Activated T-helper 2 cell treated with anti-CD3 and anti-CD28 coated beads, Interferon-gamma antibody, Interleukin-2, Interleukin-4, amounts not matched to agents 10 μg/mL and 5 μg/mL and 100 μg/mL, durations not matched to agents 14 hours and 24 hours and 36 hours (primary cell): ENCODE results near the gene SGMS1. TPM values are rescaled to one million over a fixed set of nuclear protein-coding genes. Genes with fewer than 3 reads are reported as not detected.
A peak's percentile ranks its signal among the peaks of the same experiment; 100 is the strongest.
"Not testable (repeated sequence)": the region's sequence is repeated elsewhere in the genome, so short reads cannot be mapped to it uniquely, and the experiment has no call there.

Source experiments
- DNase-seq: peaks from one replicate; pipeline ENCODE4 v3.0.0; 2021; ENCODE audit warnings: low spot score
- H3K27ac Mint-ChIP-seq: one replicate; pipeline ENCODE4 v1.8.0; 2021; ENCODE audit warnings: mixed read lengths
- H3K27me3 Mint-ChIP-seq: one replicate; pipeline ENCODE4 v1.8.0; 2021; ENCODE audit warnings: low read depth, mixed read lengths
- H3K36me3 Mint-ChIP-seq: one replicate; pipeline ENCODE4 v1.8.0; 2021; ENCODE audit warnings: low read depth, mixed read lengths
- H3K4me1 Mint-ChIP-seq: one replicate; pipeline ENCODE4 v1.8.0; 2021; ENCODE audit warnings: low read depth, mixed read lengths
- H3K4me3 Mint-ChIP-seq: one replicate; pipeline ENCODE4 v1.8.0; 2021; ENCODE audit warnings: low read depth, mild to moderate bottlenecking, moderate library complexity, mixed read lengths
- H3K9me3 Mint-ChIP-seq: one replicate; pipeline ENCODE4 v1.8.0; 2021; ENCODE audit warnings: mixed read lengths
- intact Hi-C: fragments of 100-400 bp; cut with micrococcal nuclease; formaldehyde crosslinking; loops from one replicate; pipeline ENCODE4 v1.15.1; 2023
- total RNA-seq: library from RNA; stranded (reverse); gene quantifications from 2 replicates; pipeline ENCODE4 v1.2.3, GENCODE V29; 2022

Gene SGMS1
- total RNA-seq, 1 donor from 2014 or later = 10.7 TPM

- no peak for DNase-seq
- H3K9me3 Mint-ChIP-seq = peaks cover 4% of the 10 kb centered on the region
- H3K27ac Mint-ChIP-seq = peak overlapping the region; percentile 10
- no peaks in the 10 kb centered on the region for H3K27me3 Mint-ChIP-seq
- H3K4me1 Mint-ChIP-seq = peaks cover 65% of the 10 kb centered on the region
- intact Hi-C loops = no loop called here
- H3K36me3 Mint-ChIP-seq = peaks cover 3% of the 10 kb centered on the region
- no peak overlapping the region for H3K4me3 Mint-ChIP-seq
Observed at GRCh38 chr10:50541317-50541716, 82.4 kb downstream of the SGMS1 start.

- peaks cover 4% of the 10 kb centered on the region for H3K9me3 Mint-ChIP-seq
- H3K27me3 Mint-ChIP-seq = no peaks in the 10 kb centered on the region
- peak overlapping the region; percentile 83 for H3K27ac Mint-ChIP-seq
- peaks cover 3% of the 10 kb centered on the region for H3K36me3 Mint-ChIP-seq
- intact Hi-C loops = loop anchor here (1.0 kb wide), 1 partner anchor 85 kb away; no protein-coding TSS in a partner anchor
- peak overlapping the region; percentile 9 for H3K4me3 Mint-ChIP-seq
- H3K4me1 Mint-ChIP-seq = peaks cover 69% of the 10 kb centered on the region
- no peak for DNase-seq
Observed at GRCh38 chr10:50540826-50541122, 83.0 kb downstream of the SGMS1 start.

- DNase-seq = no peak
Observed at GRCh38 chr10:50540069-50540825, 83.5 kb downstream of the SGMS1 start.

GRCh38 chr10:50538555-50539398 is 85.0 kb downstream of the SGMS1 start:
- peaks cover 4% of the 10 kb centered on the region for H3K9me3 Mint-ChIP-seq
- DNase-seq = no peak
- H3K27me3 Mint-ChIP-seq = no peaks in the 10 kb centered on the region
- peak overlapping the region; percentile 75 for H3K27ac Mint-ChIP-seq
- peaks cover 3% of the 10 kb centered on the region for H3K36me3 Mint-ChIP-seq
- no peak overlapping the region for H3K4me3 Mint-ChIP-seq
- peaks cover 65% of the 10 kb centered on the region for H3K4me1 Mint-ChIP-seq
- intact Hi-C loops = loop anchor here (1.0 kb wide), 7 partner anchors 11 to 141 kb away; no protein-coding TSS in a partner anchor

More at GRCh38 chr10:50540069-50540825, 83.5 kb downstream of the SGMS1 start:
- peak overlapping the region; percentile 9 for H3K4me3 Mint-ChIP-seq
- peaks cover 4% of the 10 kb centered on the region for H3K9me3 Mint-ChIP-seq
- H3K27ac Mint-ChIP-seq = peak overlapping the region; percentile 83
- peaks cover 3% of the 10 kb centered on the region for H3K36me3 Mint-ChIP-seq
- intact Hi-C loops = loop anchor here (1.0 kb wide), 1 partner anchor 85 kb away; no protein-coding TSS in a partner anchor
- no peaks in the 10 kb centered on the region for H3K27me3 Mint-ChIP-seq
- peaks cover 72% of the 10 kb centered on the region for H3K4me1 Mint-ChIP-seq

GRCh38 chr10:50536617-50537240 is 87.0 kb downstream of the SGMS1 start:
- no peak overlapping the region for H3K4me3 Mint-ChIP-seq
- peaks cover 3% of the 10 kb centered on the region for H3K36me3 Mint-ChIP-seq
- no peak overlapping the region for H3K27ac Mint-ChIP-seq
- intact Hi-C loops = no loop called here
- H3K9me3 Mint-ChIP-seq = peaks cover 4% of the 10 kb centered on the region
- H3K4me1 Mint-ChIP-seq = peaks cover 53% of the 10 kb centered on the region
- H3K27me3 Mint-ChIP-seq = no peaks in the 10 kb centered on the region
- DNase-seq = no peak

- DNase-seq = not testable (repeated sequence)
Observed at GRCh38 chr10:50534748-50535376, 88.9 kb downstream of the SGMS1 start.

GRCh38 chr10:50533296-50533695 is 90.5 kb downstream of the SGMS1 start:
- Mint-ChIP-seq H3K4me1 (peaks cover 24% of the 10 kb centered on the region), H3K4me3 (no peak overlapping the region), H3K27me3 (no peaks in the 10 kb centered on the region), H3K9me3 (no peaks in the 10 kb centered on the region), H3K36me3 (no peaks in the 10 kb centered on the region), H3K27ac (no peak overlapping the region)
- intact Hi-C loops = no loop called here
- DNase-seq = no peak

More at GRCh38 chr10:50534748-50535376, 88.9 kb downstream of the SGMS1 start:
- intact Hi-C loops, H3K27me3 Mint-ChIP-seq, H3K9me3 Mint-ChIP-seq, H3K27ac Mint-ChIP-seq, H3K36me3 Mint-ChIP-seq, H3K4me3 Mint-ChIP-seq: not testable (repeated sequence)
- peaks cover 37% of the 10 kb centered on the region for H3K4me1 Mint-ChIP-seq

GRCh38 chr10:50531388-50532077 is 92.2 kb downstream of the SGMS1 start:
- no peak for DNase-seq
- Mint-ChIP-seq H3K9me3 (no peaks in the 10 kb centered on the region), H3K4me3 (no peak overlapping the region), H3K4me1 (peaks cover 20% of the 10 kb centered on the region), H3K27ac (no peak overlapping the region), H3K36me3 (no peaks in the 10 kb centered on the region), H3K27me3 (no peaks in the 10 kb centered on the region)
- intact Hi-C loops = no loop called here

- peaks cover 10% of the 10 kb centered on the region for H3K36me3 Mint-ChIP-seq
- no peak overlapping the region for H3K4me3 Mint-ChIP-seq
- DNase-seq = no peak
- intact Hi-C loops = no loop called here
- peaks cover 2% of the 10 kb centered on the region for H3K27me3 Mint-ChIP-seq
- H3K9me3 Mint-ChIP-seq = no peaks in the 10 kb centered on the region
- H3K4me1 Mint-ChIP-seq = peaks cover 12% of the 10 kb centered on the region
- no peak overlapping the region for H3K27ac Mint-ChIP-seq
Observed at GRCh38 chr10:50529660-50530059, 94.1 kb downstream of the SGMS1 start.

GRCh38 chr10:50528206-50528605 is 95.5 kb downstream of the SGMS1 start:
- Mint-ChIP-seq H3K36me3 (peaks cover 10% of the 10 kb centered on the region), H3K4me3 (no peak overlapping the region), H3K9me3 (no peaks in the 10 kb centered on the region), H3K27ac (no peak overlapping the region), H3K27me3 (peaks cover 2% of the 10 kb centered on the region), H3K4me1 (peaks cover 9% of the 10 kb centered on the region)
- intact Hi-C loops = no loop called here
- no peak for DNase-seq

GRCh38 chr10:50527442-50528043 is 96.2 kb downstream of the SGMS1 start:
- DNase-seq = no peak
- Mint-ChIP-seq H3K36me3 (peaks cover 10% of the 10 kb centered on the region), H3K4me3 (no peak overlapping the region), H3K27ac (no peak overlapping the region), H3K27me3 (peaks cover 2% of the 10 kb centered on the region), H3K4me1 (peaks cover 14% of the 10 kb centered on the region), H3K9me3 (no peaks in the 10 kb centered on the region)
- intact Hi-C loops = loop anchor here (1.0 kb wide), 2 partner anchors 11 to 14 kb away; no protein-coding TSS in a partner anchor
